OCI-LY1 (cell line): ENCODE measurements around the gene CDC27.

ENCODE experiments used
- H2AFZ ChIP-seq: fragments of 200-600 bp; sonication (generic), shearing (Covaris generic); 2 replicates; pipeline ENCODE4 v1.6.0; 2014; ENCODE audit warnings: antibody characterized with exemption, mild to moderate bottlenecking, low read length
- H3F3A ChIP-seq: fragments of 200-600 bp; sonication (generic), shearing (Covaris generic); 2 replicates; pipeline ENCODE4 v1.6.0; 2014; ENCODE audit warnings: mild to moderate bottlenecking, antibody characterized with exemption, low read length, moderate library complexity; ENCODE audit not compliant: insufficient read depth
- H3K27ac ChIP-seq: fragments of 200-600 bp; sonication (generic); 2 replicates; pipeline ENCODE4 v1.5.1; 2014; ENCODE audit warnings: low read length, mixed run types, mild to moderate bottlenecking, low read depth; ENCODE audit not compliant: poor library complexity, severe bottlenecking
- H3K27me3 ChIP-seq: fragments of 200-600 bp; sonication (generic); 2 replicates; pipeline ENCODE4 v1.6.0; 2014; ENCODE audit warnings: antibody characterized with exemption, mild to moderate bottlenecking, low read length, moderate library complexity; ENCODE audit not compliant: insufficient read depth
- H3K36me3 ChIP-seq: fragments of 200-600 bp; sonication (generic); 2 replicates; pipeline ENCODE4 v1.6.1; 2014; ENCODE audit warnings: mild to moderate bottlenecking, antibody characterized with exemption, low read length, moderate library complexity, mixed read lengths; ENCODE audit not compliant: insufficient read depth
- H3K4me1 ChIP-seq: fragments of 200-600 bp; sonication (generic); 2 replicates; pipeline ENCODE4 v1.5.1; 2014; ENCODE audit warnings: mild to moderate bottlenecking, low read length, moderate library complexity; ENCODE audit not compliant: insufficient read depth, severe bottlenecking
- H3K4me2 ChIP-seq: fragments of 200-600 bp; sonication (generic), shearing (Covaris generic); 2 replicates; pipeline ENCODE4 v1.6.1; 2014; ENCODE audit warnings: low read length
- H3K4me3 ChIP-seq: fragments of 200-600 bp; sonication (generic); 2 replicates; pipeline ENCODE4 v1.5.1; 2014; ENCODE audit warnings: low read length, low read depth, mild to moderate bottlenecking, mixed read lengths; ENCODE audit not compliant: poor library complexity, severe bottlenecking
- H3K79me2 ChIP-seq: fragments of 200-600 bp; shearing (Covaris generic); 2 replicates; pipeline ENCODE4 v1.6.1; 2016; ENCODE audit warnings: mixed run types, low read length, mixed read lengths; ENCODE audit not compliant: insufficient read depth
- H3K9ac ChIP-seq: fragments of 200-600 bp; sonication (generic), shearing (Covaris generic); 2 replicates; pipeline ENCODE4 v1.6.1; 2014; ENCODE audit warnings: mild to moderate bottlenecking, low read length, mixed read lengths
- H3K9me2 ChIP-seq: fragments of 200-600 bp; sonication (generic), shearing (Covaris generic); 2 replicates; pipeline ENCODE4 v1.6.1; 2014; ENCODE audit warnings: low read depth, mild to moderate bottlenecking, low read length, mixed read lengths
- H3K9me3 ChIP-seq: fragments of 200-600 bp; shearing (Covaris generic); 2 replicates; pipeline ENCODE4 v1.6.1; 2014; ENCODE audit warnings: low read length, mixed read lengths
- H4K20me1 ChIP-seq: fragments of 200-600 bp; sonication (generic), shearing (Covaris generic); 2 replicates; pipeline ENCODE4 v1.6.0; 2016; ENCODE audit warnings: mild to moderate bottlenecking, low read length; ENCODE audit not compliant: insufficient read depth
- CTCF ChIP-seq: fragments of 200-600 bp; sonication (generic), shearing (Covaris generic); IDR thresholded peaks from 2 replicates; pipeline ENCODE4 v1.5.1; 2017; ENCODE audit warnings: mild to moderate bottlenecking, antibody characterized with exemption, low read length, moderate library complexity, mixed read lengths
- EZH2 ChIP-seq: fragments of 200-600 bp; sonication (generic), shearing (Covaris generic); IDR thresholded peaks from 2 replicates; pipeline ENCODE4 v1.8.0; 2017; ENCODE audit warnings: borderline replicate concordance, mixed run types, mild to moderate bottlenecking, antibody characterized with exemption, low read length, moderate library complexity, mixed read lengths

Gene CDC27

GRCh38 chr17:47235923-47236322, 46.8 kb upstream of the CDC27 start:
- Histone ChIP-seq H3K27me3 (no peaks in the 10 kb centered on the region), H3K79me2 (no peaks in the 10 kb centered on the region), H3K4me2 (no peak overlapping the region), H3K9me3 (peaks cover 7% of the 10 kb centered on the region), H3K9ac (no peak overlapping the region), H4K20me1 (no peaks in the 10 kb centered on the region), H3K9me2 (no peaks in the 10 kb centered on the region), H2AFZ (no peak overlapping the region), H3K36me3 (no peaks in the 10 kb centered on the region), H3K4me3 (no peak overlapping the region), H3K27ac (no peak overlapping the region), H3K4me1 (peaks cover 21% of the 10 kb centered on the region), H3F3A (no peaks in the 10 kb centered on the region)
- TF ChIP-seq CTCF = no peak
- TF ChIP-seq EZH2 = no peak

GRCh38 chr17:47235506-47235905, 46.4 kb upstream of the CDC27 start:
- H3K4me1 ChIP-seq = peaks cover 21% of the 10 kb centered on the region
- H3K4me3 ChIP-seq = no peak overlapping the region
- H3K9me3 ChIP-seq = peaks cover 7% of the 10 kb centered on the region
- no peaks in the 10 kb centered on the region for H3K79me2 ChIP-seq
- no peak for TF ChIP-seq EZH2
- no peak for TF ChIP-seq CTCF
- H3K9me2 ChIP-seq = no peaks in the 10 kb centered on the region
- no peaks in the 10 kb centered on the region for H4K20me1 ChIP-seq
- H3K36me3 ChIP-seq = no peaks in the 10 kb centered on the region
- H3K27me3 ChIP-seq = no peaks in the 10 kb centered on the region
- H3K4me2 ChIP-seq = no peak overlapping the region
- no peak overlapping the region for H2AFZ ChIP-seq
- no peak overlapping the region for H3K27ac ChIP-seq
- H3F3A ChIP-seq = no peaks in the 10 kb centered on the region
- no peak overlapping the region for H3K9ac ChIP-seq

GRCh38 chr17:47232465-47232864, 43.4 kb upstream of the CDC27 start:
- H3K36me3 ChIP-seq = no peaks in the 10 kb centered on the region
- H3K27ac ChIP-seq = no peak overlapping the region
- peaks cover 23% of the 10 kb centered on the region for H3K4me1 ChIP-seq
- no peak overlapping the region for H3K4me2 ChIP-seq
- no peak overlapping the region for H3K4me3 ChIP-seq
- peaks cover 7% of the 10 kb centered on the region for H3K9me3 ChIP-seq
- H3K9me2 ChIP-seq = no peaks in the 10 kb centered on the region
- H3K27me3 ChIP-seq = no peaks in the 10 kb centered on the region
- H3K79me2 ChIP-seq = no peaks in the 10 kb centered on the region
- no peak overlapping the region for H2AFZ ChIP-seq
- H3F3A ChIP-seq = no peaks in the 10 kb centered on the region
- no peak overlapping the region for H3K9ac ChIP-seq
- no peak for TF ChIP-seq EZH2
- no peak for TF ChIP-seq CTCF
- no peaks in the 10 kb centered on the region for H4K20me1 ChIP-seq
